SU-DHL-6 (cell line): ENCODE results near the gene OLR1.

Source experiments
- H2AFZ ChIP-seq: fragments of 200-600 bp; sonication (generic); 2 replicates; pipeline ENCODE4 v1.6.1; 2014; ENCODE audit warnings: low read depth, mild to moderate bottlenecking, moderate library complexity, mixed read lengths, antibody characterized with exemption, low read length; ENCODE audit not compliant: severe bottlenecking
- H3F3A ChIP-seq: fragments of 200-600 bp; shearing (Covaris generic); 2 replicates; pipeline ENCODE4 v1.6.0; 2016; ENCODE audit warnings: antibody characterized with exemption, mild to moderate bottlenecking; ENCODE audit not compliant: insufficient read depth
- H3K27ac ChIP-seq: fragments of 200-600 bp; sonication (generic); 2 replicates; pipeline ENCODE4 v1.5.1; 2016; ENCODE audit warnings: low read depth, mild to moderate bottlenecking, low read length, moderate library complexity, mixed read lengths
- H3K27me3 ChIP-seq: fragments of 200-600 bp; sonication (generic), shearing (Covaris generic); 2 replicates; pipeline ENCODE4 v1.6.0; 2014; ENCODE audit warnings: mild to moderate bottlenecking, low read length
- H3K36me3 ChIP-seq: fragments of 200-600 bp; sonication (generic); 2 replicates; pipeline ENCODE4 v1.6.1; 2014; ENCODE audit warnings: mild to moderate bottlenecking, low read length, mixed read lengths
- H3K4me2 ChIP-seq: fragments of 300-600, 200-600 bp; shearing (Covaris generic), sonication (generic); 2 replicates; pipeline ENCODE4 v1.6.0; 2014; ENCODE audit warnings: low read length, low read depth, mild to moderate bottlenecking; ENCODE audit not compliant: poor library complexity, severe bottlenecking
- H3K4me3 ChIP-seq: fragments of 200-600 bp; sonication (generic); 2 replicates; pipeline ENCODE4 v1.5.1; 2014; ENCODE audit warnings: antibody characterized with exemption, low read length, mild to moderate bottlenecking, mixed read lengths; ENCODE audit not compliant: insufficient read depth, poor library complexity, severe bottlenecking
- H3K79me2 ChIP-seq: fragments of 200-600 bp; sonication (generic); 2 replicates; pipeline ENCODE4 v1.6.1; 2014; ENCODE audit warnings: mild to moderate bottlenecking, low read length, moderate library complexity; ENCODE audit not compliant: insufficient read depth
- H3K9ac ChIP-seq: fragments of 200-600 bp; sonication (generic); 2 replicates; pipeline ENCODE4 v1.7.0; 2014; ENCODE audit warnings: mild to moderate bottlenecking, low read length
- H3K9me2 ChIP-seq: fragments of 200-600 bp; sonication (generic); replicated peaks from 2 replicates; pipeline ENCODE4 v1.6.1; 2014; ENCODE audit warnings: low read length; ENCODE audit not compliant: insufficient read depth
- H3K9me3 ChIP-seq: fragments of 200-600 bp; sonication (generic); 2 replicates; pipeline ENCODE4 v1.6.1; 2014; ENCODE audit warnings: low read length, mixed read lengths; ENCODE audit not compliant: insufficient read depth
- H4K20me1 ChIP-seq: fragments of 200-600 bp; sonication (generic); 2 replicates; pipeline ENCODE4 v1.6.1; 2014; ENCODE audit warnings: low read depth, mild to moderate bottlenecking, antibody characterized with exemption, low read length, moderate library complexity, mixed read lengths
- CTCF ChIP-seq: fragments of 200-600 bp; sonication (generic); IDR thresholded peaks from one replicate; pipeline ENCODE4 v1.5.1; 2017; ENCODE audit warnings: antibody characterized with exemption, mild to moderate bottlenecking, low read length, moderate library complexity; ENCODE audit not compliant: insufficient read depth, poor library complexity, severe bottlenecking
- EZH2phosphoT487 ChIP-seq: fragments of 200-600 bp; sonication (generic), shearing (Covaris generic); conservative IDR thresholded peaks from 2 replicates; pipeline ENCODE4 v1.6.1; 2018; ENCODE audit warnings: mild to moderate bottlenecking, antibody characterized with exemption, low read length, moderate library complexity, mixed read lengths

OLR1 gene

GRCh38 chr12:10130042-10130441 is 41.9 kb downstream of the OLR1 start, which contains the start of gene CLEC7A:
CLEC7A (minus strand) TSS chr12:10130199; CDS start chr12:10130082, 117 bp downstream.
- Histone ChIP-seq H2AFZ (no peak within 1 kb of the TSS), H3K36me3 (no peaks in the 10 kb centered on the region), H3K79me2 (no peaks in the 10 kb centered on the region), H3K4me3 (no peak within 1 kb of the TSS), H3K9ac (no peak within 1 kb of the TSS), H3K9me3 (no peaks in the 10 kb centered on the region), H3K27ac (no peak within 1 kb of the TSS), H3K4me2 (no peak within 1 kb of the TSS), H4K20me1 (no peaks in the 10 kb centered on the region), H3K27me3 (no peaks in the 10 kb centered on the region), H3K9me2 (no peaks in the 10 kb centered on the region), H3F3A (no peaks in the 10 kb centered on the region)
- TF ChIP-seq EZH2phosphoT487 (no peak), CTCF (no peak)

GRCh38 chr12:10128687-10129086 is 43.2 kb downstream of the OLR1 start:
- TF ChIP-seq CTCF (no peak), EZH2phosphoT487 (no peak)
- H3K9ac ChIP-seq = no peak overlapping the region
- H3K79me2 ChIP-seq = no peaks in the 10 kb centered on the region
- H3K9me3 ChIP-seq = no peaks in the 10 kb centered on the region
- H3K4me2 ChIP-seq = no peak overlapping the region
- H3K4me3 ChIP-seq = no peak overlapping the region
- no peaks in the 10 kb centered on the region for H3K27me3 ChIP-seq
- H3K36me3 ChIP-seq = no peaks in the 10 kb centered on the region
- H3K9me2 ChIP-seq = no peaks in the 10 kb centered on the region
- H3F3A ChIP-seq = no peaks in the 10 kb centered on the region
- H4K20me1 ChIP-seq = no peaks in the 10 kb centered on the region
- no peak overlapping the region for H2AFZ ChIP-seq
- H3K27ac ChIP-seq = no peak overlapping the region

GRCh38 chr12:10126413-10126812 is 45.5 kb downstream of the OLR1 start:
- Histone ChIP-seq H3K4me2 (no peak overlapping the region), H4K20me1 (no peaks in the 10 kb centered on the region), H3K4me3 (no peak overlapping the region), H3K27me3 (no peaks in the 10 kb centered on the region), H2AFZ (no peak overlapping the region), H3K9me3 (no peaks in the 10 kb centered on the region), H3K9ac (no peak overlapping the region), H3K36me3 (no peaks in the 10 kb centered on the region), H3K79me2 (no peaks in the 10 kb centered on the region), H3K9me2 (no peaks in the 10 kb centered on the region), H3F3A (no peaks in the 10 kb centered on the region), H3K27ac (no peak overlapping the region)
- no peak for TF ChIP-seq CTCF
- no peak for TF ChIP-seq EZH2phosphoT487
